ENCODE measurements around the gene OPN1SW.

The OPN1SW gene

DNA sequence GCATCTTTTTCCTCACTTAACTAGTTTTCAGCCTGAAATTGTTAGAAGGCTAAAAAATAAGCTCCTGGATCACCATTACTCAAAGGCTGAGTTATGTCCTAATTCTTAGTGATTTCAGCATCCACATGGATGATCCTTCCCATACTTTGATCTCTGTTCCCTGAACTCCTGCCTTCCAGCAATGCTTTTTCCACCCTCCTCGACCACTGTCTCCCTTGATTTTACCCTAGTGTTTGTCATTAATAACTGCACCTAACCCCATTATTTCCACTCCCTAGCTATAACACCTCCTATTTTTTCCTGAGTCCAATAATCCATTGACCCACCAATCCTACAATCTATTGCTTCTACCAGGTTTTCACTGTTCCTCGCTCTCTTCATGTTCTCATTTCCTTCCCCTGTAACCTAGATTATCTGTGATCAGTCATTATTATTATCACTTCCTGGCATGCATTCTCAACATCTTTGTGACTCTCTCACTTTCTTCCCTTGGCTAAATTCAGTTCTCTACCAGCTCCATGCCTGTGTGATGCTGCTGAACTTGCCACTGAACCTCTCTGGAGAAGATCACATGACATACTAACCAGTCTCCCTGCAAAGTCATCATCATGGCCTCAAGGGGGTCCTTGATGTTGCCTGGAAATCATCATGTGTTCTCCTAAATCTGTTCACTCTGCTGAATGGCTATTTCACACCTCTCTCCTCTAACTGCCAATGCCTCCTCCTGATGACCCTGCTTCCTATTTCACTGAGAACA is 42.9 kb downstream of the OPN1SW start:
- DNase-seq (ENCODE audit: low spot score), result no peak

DNA sequence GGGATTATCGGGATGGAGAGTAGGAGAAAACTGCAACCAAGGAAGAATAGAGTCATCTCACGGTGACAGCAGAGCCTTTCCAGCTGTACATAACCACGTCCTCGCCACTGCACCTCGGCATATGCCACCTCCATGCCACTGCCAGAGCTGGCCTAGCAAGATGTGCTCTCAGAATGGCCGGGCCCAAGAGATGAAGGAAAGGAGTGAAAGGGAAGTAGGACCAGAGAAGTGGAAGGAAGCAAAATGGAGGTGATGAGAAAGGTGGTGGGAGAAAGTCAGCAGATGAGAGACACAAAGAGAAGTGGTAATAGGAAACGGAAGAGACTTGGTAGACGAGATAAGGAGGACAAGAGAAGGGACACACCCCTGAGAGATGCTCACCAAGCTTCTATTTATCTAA is 44.4 kb downstream of the OPN1SW start:
- DNase-seq (ENCODE audit: low spot score), result no peak

DNA sequence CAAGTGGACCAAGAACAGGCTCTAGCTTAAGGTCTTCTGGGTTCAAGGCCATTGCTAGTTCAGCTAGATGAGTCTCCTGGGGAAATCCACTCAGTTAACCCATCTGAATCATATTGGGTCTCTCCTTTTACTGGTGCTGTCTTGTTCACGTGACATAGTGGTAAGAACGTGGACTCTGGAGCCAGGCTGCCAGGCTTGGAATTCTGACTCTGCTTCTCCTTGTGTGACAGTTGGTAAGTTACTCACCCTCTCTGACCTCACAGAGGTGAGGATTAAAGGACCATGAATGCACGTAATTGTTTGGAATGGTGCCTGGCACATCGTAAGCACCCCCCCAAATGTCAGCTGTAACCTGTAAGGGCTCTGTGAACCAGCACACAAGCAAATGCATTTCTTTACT is 46.1 kb downstream of the OPN1SW start:
- DNase-seq (ENCODE audit: low spot score), result no peak

DNA sequence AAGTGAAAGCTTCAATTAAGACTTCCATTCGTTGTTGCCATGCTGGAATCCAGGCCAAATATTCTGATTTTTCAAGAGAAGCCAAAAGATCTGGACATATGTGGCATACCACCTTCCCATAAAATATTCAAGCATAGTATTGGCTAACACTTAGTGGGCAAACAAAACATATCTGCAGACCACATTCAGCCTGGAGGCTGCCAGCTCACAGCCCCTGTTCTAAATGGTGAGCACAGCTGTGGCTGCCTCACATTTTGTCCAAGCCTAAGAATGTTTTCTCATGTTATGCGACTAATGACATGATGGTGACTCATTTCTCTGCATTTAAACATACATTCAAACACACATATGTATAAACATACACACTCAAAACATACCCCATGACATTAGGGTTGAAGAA is 47.0 kb downstream of the OPN1SW start:
- no peak for DNase-seq (ENCODE audit: low spot score)

DNA sequence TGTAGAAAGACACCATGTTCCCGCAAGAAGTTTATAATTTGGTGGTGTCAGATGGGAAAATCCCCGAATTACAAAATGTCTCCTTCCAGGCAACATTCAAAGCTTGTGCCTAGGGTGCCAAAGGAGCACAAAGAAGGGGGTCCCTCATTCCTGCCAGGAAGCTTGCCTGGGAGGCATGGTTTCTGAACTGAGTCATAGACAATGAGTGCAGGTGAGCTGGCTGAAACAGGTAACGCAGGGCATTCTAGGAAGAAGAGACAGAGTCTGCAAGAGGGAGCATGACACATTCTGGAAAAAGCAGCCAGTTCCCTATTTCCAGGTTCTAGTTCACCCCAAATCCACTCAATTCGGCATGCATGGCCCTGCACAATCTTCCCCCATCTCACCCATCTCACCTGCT is 48.4 kb downstream of the OPN1SW start:
- no peak for DNase-seq (ENCODE audit: low spot score)

DNA sequence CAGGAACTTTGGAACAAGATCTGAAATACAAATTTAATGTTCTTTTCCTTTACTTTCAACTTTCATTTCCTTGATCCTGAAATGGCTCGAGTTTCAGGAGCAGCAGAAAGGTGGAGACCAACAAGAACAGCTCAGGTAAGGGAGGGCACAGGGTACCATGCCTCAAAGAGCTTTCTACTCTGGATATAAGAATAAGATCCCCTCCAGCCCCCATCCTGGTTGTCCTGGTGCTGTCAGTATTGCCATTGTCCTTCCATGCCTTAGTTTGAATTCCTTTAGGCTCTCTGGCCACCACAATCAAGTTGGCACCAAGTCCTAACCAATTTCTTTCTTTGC is 48.9 kb downstream of the OPN1SW start:
- DNase-seq (ENCODE audit: low spot score), result no peak

DNA sequence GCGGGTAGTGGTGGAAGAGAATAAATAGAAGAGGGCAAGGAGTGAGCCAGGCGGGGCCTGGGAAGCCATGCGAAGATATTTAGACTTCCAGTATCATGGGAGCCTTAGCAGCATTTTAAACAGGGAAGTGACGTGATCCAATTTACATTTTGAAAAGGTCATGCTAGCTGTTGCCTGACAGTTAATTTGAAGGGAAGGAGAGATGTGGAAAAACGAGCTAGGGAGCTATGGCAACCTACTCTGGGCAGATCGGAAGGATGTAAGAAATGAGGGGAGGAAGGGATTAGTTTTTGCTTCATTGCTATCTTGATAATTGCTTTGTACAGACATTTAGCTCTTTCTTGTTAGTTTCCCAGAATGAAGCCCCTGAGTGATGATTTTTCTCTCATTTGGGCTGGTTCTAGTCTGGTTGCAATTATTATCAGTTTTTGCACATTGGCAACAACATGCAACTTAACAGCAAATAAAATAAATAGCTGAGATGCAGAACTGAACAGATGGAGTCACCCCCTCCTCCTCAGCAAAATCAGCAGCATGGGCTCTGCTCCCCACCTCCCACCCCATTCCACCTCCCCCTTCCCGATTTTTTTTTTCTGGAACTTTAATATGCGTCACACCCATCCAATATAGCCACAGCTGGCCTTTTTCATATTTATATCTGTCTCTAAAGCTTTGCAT is 49.4 kb downstream of the OPN1SW start:
- no peak for DNase-seq (ENCODE audit: low spot score)

DNA sequence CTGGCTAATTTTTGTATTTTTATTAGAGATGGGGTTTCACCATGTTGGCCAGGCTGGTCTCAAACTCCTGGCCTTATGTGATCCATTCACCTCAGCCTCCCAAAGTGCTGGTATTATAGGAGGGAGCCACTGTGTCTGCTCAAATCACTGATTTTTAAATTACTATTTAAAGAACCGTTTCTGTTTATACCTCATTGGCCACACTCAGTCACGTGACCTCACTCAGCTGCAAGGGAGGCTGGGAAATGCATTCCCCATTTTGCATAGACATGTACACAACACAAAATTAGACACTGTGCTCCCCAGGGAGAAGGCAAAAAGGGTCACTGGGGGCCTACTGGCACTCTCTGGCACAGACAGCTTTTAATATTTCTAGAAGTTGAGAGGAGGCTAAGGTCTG is 50.1 kb downstream of the OPN1SW start:
- DNase-seq (ENCODE audit: low spot score), result no peak

DNA sequence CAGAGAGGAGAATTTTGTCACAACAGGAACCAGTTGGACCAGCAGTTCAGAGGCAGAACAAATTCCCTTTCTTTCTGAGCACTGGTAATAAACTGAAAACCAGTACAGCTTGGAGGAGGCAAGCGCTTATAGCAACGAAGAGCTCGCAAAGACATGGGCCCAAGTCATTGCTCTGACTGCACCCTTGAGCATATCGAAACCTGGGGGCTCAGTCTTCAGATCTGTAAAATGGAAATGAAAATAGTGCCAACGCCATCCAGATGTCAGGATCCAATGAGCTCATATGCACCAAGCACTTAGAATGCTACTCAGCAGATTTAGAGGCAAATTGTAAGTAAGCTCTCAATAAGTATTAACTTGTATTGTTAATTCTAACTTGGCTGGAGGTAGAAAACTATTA is 50.9 kb downstream of the OPN1SW start:
- no peak for DNase-seq (ENCODE audit: low spot score)

All from cerebellar cortex (tissue), 1 donor.